ENCODE measurements around the gene TUBB6.

The TUBB6 gene

GRCh38 chr18:12291161-12291560, 16.9 kb upstream of the TUBB6 start:
- DNase-seq (ENCODE audit: low read depth): no peak

GRCh38 chr18:12291690-12292089, 16.4 kb upstream of the TUBB6 start:
- DNase-seq (ENCODE audit: low read depth): no peak

- no peak for DNase-seq (ENCODE audit: low read depth)
Measured at GRCh38 chr18:12293831-12294230, 14.2 kb upstream of the TUBB6 start.

GRCh38 chr18:12295389-12296086, 12.5 kb upstream of the TUBB6 start:
- DNase-seq (ENCODE audit: low read depth): no peak

- no peak for DNase-seq (ENCODE audit: low read depth)
Measured at GRCh38 chr18:12296087-12296403, 12.0 kb upstream of the TUBB6 start.

- no peak for DNase-seq (ENCODE audit: low read depth)
Measured at GRCh38 chr18:12296457-12296856, 11.6 kb upstream of the TUBB6 start.

- no peak for DNase-seq (ENCODE audit: low read depth)
Measured at GRCh38 chr18:12299862-12300261, 8.2 kb upstream of the TUBB6 start.

GRCh38 chr18:12301263-12302005, 6.6 kb upstream of the TUBB6 start:
- DNase-seq (ENCODE audit: low read depth): no peak

GRCh38 chr18:12302391-12303147, 5.5 kb upstream of the TUBB6 start:
- DNase-seq (ENCODE audit: low read depth): no peak

GRCh38 chr18:12304351-12305210, 3.5 kb upstream of the TUBB6 start:
- no peak for DNase-seq (ENCODE audit: low read depth)

GRCh38 chr18:12305211-12305610, 2.8 kb upstream of the TUBB6 start:
- no peak for DNase-seq (ENCODE audit: low read depth)

GRCh38 chr18:12305930-12306629, 2.0 kb upstream of the TUBB6 start:
- DNase-seq (ENCODE audit: low read depth): no peak

- no peak for DNase-seq (ENCODE audit: low read depth)
Measured at GRCh38 chr18:12306752-12307700, 1.0 kb upstream of the TUBB6 start.

GRCh38 chr18:12308386-12309100, 502 bp downstream of the TUBB6 start:
- no peak for DNase-seq (ENCODE audit: low read depth)

- DNase-seq (ENCODE audit: low read depth): no peak
Measured at GRCh38 chr18:12309683-12310198, 1.7 kb downstream of the TUBB6 start.

GRCh38 chr18:12310762-12311161, 2.7 kb downstream of the TUBB6 start:
- no peak for DNase-seq (ENCODE audit: low read depth)

GRCh38 chr18:12312976-12313375, 4.9 kb downstream of the TUBB6 start:
- DNase-seq (ENCODE audit: low read depth): no peak

- DNase-seq (ENCODE audit: low read depth): no peak
Measured at GRCh38 chr18:12313530-12314245, 5.6 kb downstream of the TUBB6 start.

Measured in T follicular helper cell (primary cell).